H9 (cell line): ENCODE data around the gene WSB2. TPM values are rescaled to one million over a fixed set of nuclear protein-coding genes. Genes with fewer than 3 reads are reported as not detected.
A peak's percentile ranks its signal among the peaks of the same experiment; 100 is the strongest.

Experiments
- DNase-seq: peaks from one replicate; pipeline ENCODE4 v3.0.0-alpha.2; 2017
- H2AFZ ChIP-seq: one replicate; pipeline ENCODE4 v1.6.1; 2013; ENCODE audit warnings: mild to moderate bottlenecking, low read length, control low read depth, moderate library complexity
- H2AK5ac ChIP-seq: 2 replicates; pipeline ENCODE4 v1.6.1; 2013; ENCODE audit warnings: low read length, control low read depth, mixed read lengths; ENCODE audit not compliant: insufficient read length
- H2BK120ac ChIP-seq: one replicate; pipeline ENCODE4 v1.6.1; 2013; ENCODE audit warnings: low read depth, mild to moderate bottlenecking, low read length, control low read depth, inconsistent platforms; ENCODE audit not compliant: poor library complexity, severe bottlenecking
- H2BK12ac ChIP-seq: 2 replicates; pipeline ENCODE4 v1.6.1; 2013; ENCODE audit warnings: low read length, control low read depth, mixed read lengths, low read depth; ENCODE audit not compliant: insufficient read length
- H2BK15ac ChIP-seq: 2 replicates; pipeline ENCODE4 v1.6.1; 2013; ENCODE audit warnings: low read depth, low read length, control low read depth
- H2BK20ac ChIP-seq: one replicate; pipeline ENCODE4 v1.6.1; 2013; ENCODE audit warnings: low read depth, mild to moderate bottlenecking, low read length, control low read depth, inconsistent platforms; ENCODE audit not compliant: poor library complexity, severe bottlenecking
- H2BK5ac ChIP-seq: 2 replicates; pipeline ENCODE4 v1.6.1; 2013; ENCODE audit warnings: low read length, control low read depth, mixed read lengths; ENCODE audit not compliant: insufficient read length
- H3K14ac ChIP-seq: 2 replicates; pipeline ENCODE4 v1.6.1; 2013; ENCODE audit warnings: low read length, control low read depth; ENCODE audit not compliant: insufficient read depth
- H3K18ac ChIP-seq: 2 replicates; pipeline ENCODE4 v1.6.1; 2013; ENCODE audit warnings: low read depth, mild to moderate bottlenecking, mixed read lengths, low read length, control low read depth; ENCODE audit not compliant: insufficient read length
- H3K23ac ChIP-seq: 2 replicates; pipeline ENCODE4 v1.6.1; 2013; ENCODE audit warnings: low read length, control low read depth, mixed read lengths, low read depth; ENCODE audit not compliant: insufficient read length
- H3K23me2 ChIP-seq: 2 replicates; pipeline ENCODE4 v1.6.1; 2013; ENCODE audit warnings: low read depth, mild to moderate bottlenecking, mixed read lengths, low read length, control low read depth; ENCODE audit not compliant: insufficient read length, poor library complexity, severe bottlenecking
- H3K27ac ChIP-seq: 2 replicates; pipeline ENCODE4 v1.5.1; 2013; ENCODE audit warnings: low read length, control low read depth, mixed read lengths, low read depth; ENCODE audit not compliant: insufficient read length
- H3K27me3 ChIP-seq: 2 replicates; pipeline ENCODE4 v1.6.1; 2013; ENCODE audit warnings: low read length, control low read depth, inconsistent platforms; ENCODE audit not compliant: insufficient read depth
- H3K4ac ChIP-seq: 2 replicates; pipeline ENCODE4 v1.6.1; 2013; ENCODE audit warnings: low read depth, mild to moderate bottlenecking, control low read depth, inconsistent platforms, low read length, moderate library complexity
- H3K4me1 ChIP-seq: 2 replicates; pipeline ENCODE4 v1.6.1; 2013; ENCODE audit warnings: low read length, control low read depth, inconsistent platforms; ENCODE audit not compliant: insufficient read depth
- H3K4me2 ChIP-seq: 2 replicates; pipeline ENCODE4 v1.6.1; 2013; ENCODE audit warnings: low read length, control low read depth, mixed read lengths; ENCODE audit not compliant: insufficient read length, insufficient read depth
- H3K56ac ChIP-seq: 2 replicates; pipeline ENCODE4 v1.6.1; 2013; ENCODE audit warnings: low read depth, mild to moderate bottlenecking, mixed read lengths, low read length, control low read depth; ENCODE audit not compliant: insufficient read length
- H3K79me1 ChIP-seq: 2 replicates; pipeline ENCODE4 v1.6.1; 2013; ENCODE audit warnings: low read depth, mild to moderate bottlenecking, moderate library complexity, low read length, control low read depth, inconsistent platforms; ENCODE audit not compliant: insufficient read depth, poor library complexity, severe bottlenecking
- H3K79me2 ChIP-seq: 2 replicates; pipeline ENCODE4 v1.6.1; 2013; ENCODE audit warnings: low read length, control low read depth, inconsistent platforms; ENCODE audit not compliant: insufficient read depth
- H3K9ac ChIP-seq: 2 replicates; pipeline ENCODE4 v1.6.1; 2013; ENCODE audit warnings: low read length, control low read depth, mixed read lengths; ENCODE audit not compliant: insufficient read length; ENCODE audit errors: extremely low read depth
- H3K9me3 ChIP-seq: one replicate; pipeline ENCODE4 v1.6.1; 2013; ENCODE audit warnings: low read depth, low read length, inconsistent platforms; ENCODE audit not compliant: control insufficient read depth
- H3T11ph ChIP-seq: one replicate; pipeline ENCODE4 v1.6.1; 2013; ENCODE audit warnings: mild to moderate bottlenecking, low read length, control low read depth, inconsistent platforms
- H4K20me1 ChIP-seq: one replicate; pipeline ENCODE4 v1.6.1; 2013; ENCODE audit not compliant: control insufficient read depth, insufficient read length, insufficient read depth
- H4K5ac ChIP-seq: 2 replicates; pipeline ENCODE4 v1.6.1; 2013; ENCODE audit warnings: low read depth, mild to moderate bottlenecking, mixed read lengths, low read length, control low read depth; ENCODE audit not compliant: insufficient read length
- H4K8ac ChIP-seq: replicated peaks from 2 replicates; pipeline ENCODE4 v1.6.1; 2013; ENCODE audit warnings: low read length, control low read depth, mixed read lengths, low read depth; ENCODE audit not compliant: insufficient read length
- H4K91ac ChIP-seq: 2 replicates; pipeline ENCODE4 v1.6.1; 2013; ENCODE audit warnings: low read depth, mild to moderate bottlenecking, moderate library complexity, mixed read lengths, low read length, control low read depth; ENCODE audit not compliant: insufficient read length
- H3K27ac Mint-ChIP-seq, 3 experiments: 2 replicates in 2 of 3; 3 replicates in 1 of 3; pipeline ENCODE4 v1.8.0; 2020 to 2021; ENCODE audit warnings: mixed read lengths in 3 of 3, mild to moderate bottlenecking in 1 of 3, moderate library complexity in 1 of 3
- H3K27me3 Mint-ChIP-seq: 2 replicates; pipeline ENCODE4 v1.8.0; 2021; ENCODE audit warnings: low read depth, mild to moderate bottlenecking, moderate library complexity, mixed read lengths
- H3K36me3 Mint-ChIP-seq, 3 experiments: 2 replicates in 2 of 3; 3 replicates in 1 of 3; pipeline ENCODE4 v1.8.0; 2020 to 2021; ENCODE audit warnings: low read depth in 3 of 3, mixed read lengths in 3 of 3; ENCODE audit not compliant: insufficient read depth in 1 of 3
- H3K4me1 Mint-ChIP-seq, 2 experiments: 2 replicates each; pipeline ENCODE4 v1.8.0; 2020; ENCODE audit warnings: mixed read lengths in 2 of 2
- H3K4me3 Mint-ChIP-seq, 2 experiments: 2 replicates in 1 of 2; 3 replicates in 1 of 2; pipeline ENCODE4 v1.8.0; 2020 to 2021; ENCODE audit warnings: mild to moderate bottlenecking in 2 of 2, mixed read lengths in 2 of 2, moderate library complexity in 1 of 2
- H3K9me3 Mint-ChIP-seq, 2 experiments: 2 replicates in 1 of 2; 3 replicates in 1 of 2; pipeline ENCODE4 v1.8.0; 2020; ENCODE audit warnings: mild to moderate bottlenecking in 2 of 2, mixed read lengths in 2 of 2, moderate library complexity in 1 of 2
- WGBS: extraction: QIAGEN DNeasy Blood & Tissue Kit; methylation state at CpG from one replicate; pipeline ENCODE4 v1.1.7; 2013; ENCODE audit warnings: missing lambda C conversion rate, low lambda C conversion rate, mixed read lengths; ENCODE audit not compliant: insufficient read length; ENCODE audit errors: extremely low coverage; 5-methylcytosine and 5-hydroxymethylcytosine counted together
- total RNA-seq: library from RNA; stranded (reverse); gene quantifications from 2 replicates; pipeline ENCODE4 v1.2.1, GENCODE V29; 2021
- TF ChIP-seq, protein P1 (sequence below): fragments of 200-600 bp; sonication (generic); conservative IDR thresholded peaks from 3 replicates; pipeline ENCODE4 v1.8.0; 2021; ENCODE audit warnings: antibody characterized with exemption, mild to moderate bottlenecking

The WSB2 gene
- total RNA-seq, 1 experiment from 2014 or later, result 58.6 TPM

GRCh38 chr12:118063576-118064391 lies 2.8 kb upstream of the WSB2 start:
- no peaks in the 10 kb centered on the region; the same call in 1 of the 2 replicates for H3K27me3 Mint-ChIP-seq
- no peak overlapping the region for H3T11ph ChIP-seq
- H3K23ac ChIP-seq, result no peak overlapping the region
- no peak overlapping the region for H3K27ac ChIP-seq
- no peak overlapping the region for H3K9ac ChIP-seq
- no peaks in the 10 kb centered on the region for H3K9me3 Mint-ChIP-seq
- no CpG with 5 or more reads among the region's 4 CpGs for whole genome bisulfite sequencing
- H2BK120ac ChIP-seq, result no peak overlapping the region
- no peak overlapping the region for H2BK12ac ChIP-seq
- no peaks in the 10 kb centered on the region for H3K27me3 ChIP-seq
- TF ChIP-seq, protein P1, sequence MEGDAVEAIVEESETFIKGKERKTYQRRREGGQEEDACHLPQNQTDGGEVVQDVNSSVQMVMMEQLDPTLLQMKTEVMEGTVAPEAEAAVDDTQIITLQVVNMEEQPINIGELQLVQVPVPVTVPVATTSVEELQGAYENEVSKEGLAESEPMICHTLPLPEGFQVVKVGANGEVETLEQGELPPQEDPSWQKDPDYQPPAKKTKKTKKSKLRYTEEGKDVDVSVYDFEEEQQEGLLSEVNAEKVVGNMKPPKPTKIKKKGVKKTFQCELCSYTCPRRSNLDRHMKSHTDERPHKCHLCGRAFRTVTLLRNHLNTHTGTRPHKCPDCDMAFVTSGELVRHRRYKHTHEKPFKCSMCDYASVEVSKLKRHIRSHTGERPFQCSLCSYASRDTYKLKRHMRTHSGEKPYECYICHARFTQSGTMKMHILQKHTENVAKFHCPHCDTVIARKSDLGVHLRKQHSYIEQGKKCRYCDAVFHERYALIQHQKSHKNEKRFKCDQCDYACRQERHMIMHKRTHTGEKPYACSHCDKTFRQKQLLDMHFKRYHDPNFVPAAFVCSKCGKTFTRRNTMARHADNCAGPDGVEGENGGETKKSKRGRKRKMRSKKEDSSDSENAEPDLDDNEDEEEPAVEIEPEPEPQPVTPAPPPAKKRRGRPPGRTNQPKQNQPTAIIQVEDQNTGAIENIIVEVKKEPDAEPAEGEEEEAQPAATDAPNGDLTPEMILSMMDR, result no peak
- no peak overlapping the region for H3K4ac ChIP-seq
- H4K5ac ChIP-seq, result no peak overlapping the region
- H3K18ac ChIP-seq, result no peak overlapping the region
- H2BK15ac ChIP-seq, result no peak overlapping the region
- no peak overlapping the region for H2BK5ac ChIP-seq
- no peak overlapping the region for H3K56ac ChIP-seq
- H3K23me2 ChIP-seq, result peaks cover 24% of the 10 kb centered on the region
- H3K27ac Mint-ChIP-seq, result peak overlapping the region in 2 of 3 experiments; percentile 85; a peak in 4 of 7 replicates
- H4K91ac ChIP-seq, result no peak overlapping the region
- H2AK5ac ChIP-seq, result no peak overlapping the region
- H3K14ac ChIP-seq, result no peak overlapping the region
- peaks cover 3% of the 10 kb centered on the region; the same call in 1 of the 2 replicates for H3K4me1 ChIP-seq
- H4K8ac ChIP-seq, result no peak overlapping the region
- DNase-seq, result no peak
- peaks cover 16 to 35% (median 27%) of the 10 kb centered on the region in 3 experiments; a peak in 6 of 7 replicates for H3K36me3 Mint-ChIP-seq
- peaks cover 39 to 41% of the 10 kb centered on the region in 2 experiments for H3K4me1 Mint-ChIP-seq
- H3K79me2 ChIP-seq, result peaks cover 2% of the 10 kb centered on the region; the same call in 1 of the 2 replicates
- no peak overlapping the region for H3K4me2 ChIP-seq
- H2BK20ac ChIP-seq, result no peak overlapping the region
- H3K79me1 ChIP-seq, result no peaks in the 10 kb centered on the region
- no peak overlapping the region for H2AFZ ChIP-seq
- H3K9me3 ChIP-seq, result no peaks in the 10 kb centered on the region
- H3K4me3 Mint-ChIP-seq, result peak overlapping the region; percentile 80 to 90
- H4K20me1 ChIP-seq, result no peaks in the 10 kb centered on the region
